Measurements from ENCODE around the gene PITPNM1.

DNA sequence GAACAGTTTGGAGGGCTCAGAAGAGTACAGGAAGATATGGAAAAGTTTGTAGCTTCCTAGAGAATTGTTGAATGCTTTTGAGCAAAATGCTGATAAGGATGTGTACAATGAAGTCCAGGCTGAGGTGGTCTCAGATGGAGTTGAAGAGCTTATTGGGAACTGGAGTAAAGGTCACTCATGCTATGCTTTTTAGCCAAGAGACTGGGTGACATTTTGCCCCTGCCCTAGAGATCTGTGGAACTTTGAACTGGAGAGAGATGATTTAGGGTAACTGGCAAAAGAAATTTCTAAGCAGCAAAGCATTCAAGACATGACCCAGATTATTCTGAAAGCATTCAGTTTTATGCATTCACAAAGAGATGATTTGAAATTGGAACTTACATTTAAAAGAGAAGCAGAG lies 46.0 kb upstream of the PITPNM1 start:
- TF ChIP-seq, protein P1, sequence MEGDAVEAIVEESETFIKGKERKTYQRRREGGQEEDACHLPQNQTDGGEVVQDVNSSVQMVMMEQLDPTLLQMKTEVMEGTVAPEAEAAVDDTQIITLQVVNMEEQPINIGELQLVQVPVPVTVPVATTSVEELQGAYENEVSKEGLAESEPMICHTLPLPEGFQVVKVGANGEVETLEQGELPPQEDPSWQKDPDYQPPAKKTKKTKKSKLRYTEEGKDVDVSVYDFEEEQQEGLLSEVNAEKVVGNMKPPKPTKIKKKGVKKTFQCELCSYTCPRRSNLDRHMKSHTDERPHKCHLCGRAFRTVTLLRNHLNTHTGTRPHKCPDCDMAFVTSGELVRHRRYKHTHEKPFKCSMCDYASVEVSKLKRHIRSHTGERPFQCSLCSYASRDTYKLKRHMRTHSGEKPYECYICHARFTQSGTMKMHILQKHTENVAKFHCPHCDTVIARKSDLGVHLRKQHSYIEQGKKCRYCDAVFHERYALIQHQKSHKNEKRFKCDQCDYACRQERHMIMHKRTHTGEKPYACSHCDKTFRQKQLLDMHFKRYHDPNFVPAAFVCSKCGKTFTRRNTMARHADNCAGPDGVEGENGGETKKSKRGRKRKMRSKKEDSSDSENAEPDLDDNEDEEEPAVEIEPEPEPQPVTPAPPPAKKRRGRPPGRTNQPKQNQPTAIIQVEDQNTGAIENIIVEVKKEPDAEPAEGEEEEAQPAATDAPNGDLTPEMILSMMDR (IDR thresholded peaks at IDR 0.05; ENCODE audit: poor library complexity, severe bottlenecking), result no peak
- no peak for TF ChIP-seq EZH2 (IDR thresholded peaks at IDR 0.05; ENCODE audit: borderline replicate concordance, insufficient read depth, low read length, poor library complexity, severe bottlenecking)
- no peak for TF ChIP-seq POLR2AphosphoS5 (IDR thresholded peaks at IDR 0.05)
- TF ChIP-seq SMC3 (conservative IDR thresholded peaks at IDR 0.05; ENCODE audit: poor library complexity), result no peak
